ENCODE data around the gene ASB10. TPM values are rescaled to one million over a fixed set of nuclear protein-coding genes. Genes with fewer than 3 reads are reported as not detected.

ASB10 gene
- total RNA-seq, 1 experiment from 2014 or later, result not detected

GRCh38 chr7:151177310-151177709 is 9.7 kb downstream of the ASB10 start:
- H3K27ac Mint-ChIP-seq, result no peak overlapping the region
- no peaks in the 10 kb centered on the region for H3K36me3 Mint-ChIP-seq
- no peak overlapping the region for H3K4me3 Mint-ChIP-seq
- H3K4me1 Mint-ChIP-seq, result peaks cover 10% of the 10 kb centered on the region
- ChIA-PET POLR2A (no interaction called here), CTCF (interaction anchor here (1.6 to 4.2 kb wide), 3 partner anchors 10 to 53 kb away, joined by 6 to 52 read pairs (median 15); partner anchors contain the start of gene GBX1)
- DNase-seq (ENCODE audit: low spot score) (no peak), ATAC-seq (no peak)
- peaks cover 5% of the 10 kb centered on the region for H3K9me3 Mint-ChIP-seq
- peaks cover 56% of the 10 kb centered on the region for H3K27me3 Mint-ChIP-seq (ENCODE audit: low read depth)
- TF ChIP-seq NFYB (CRISPR knock-in tag; conservative IDR thresholded peaks at IDR 0.05; ENCODE audit: low read depth) (no peak), IRF2 (CRISPR knock-in tag; IDR thresholded peaks at IDR 0.05; ENCODE audit: borderline replicate concordance, low read depth) (no peak), AFF4 (CRISPR knock-in tag; IDR thresholded peaks at IDR 0.05; ENCODE audit: borderline replicate concordance) (no peak)
- TF ChIP-seq, protein P1, sequence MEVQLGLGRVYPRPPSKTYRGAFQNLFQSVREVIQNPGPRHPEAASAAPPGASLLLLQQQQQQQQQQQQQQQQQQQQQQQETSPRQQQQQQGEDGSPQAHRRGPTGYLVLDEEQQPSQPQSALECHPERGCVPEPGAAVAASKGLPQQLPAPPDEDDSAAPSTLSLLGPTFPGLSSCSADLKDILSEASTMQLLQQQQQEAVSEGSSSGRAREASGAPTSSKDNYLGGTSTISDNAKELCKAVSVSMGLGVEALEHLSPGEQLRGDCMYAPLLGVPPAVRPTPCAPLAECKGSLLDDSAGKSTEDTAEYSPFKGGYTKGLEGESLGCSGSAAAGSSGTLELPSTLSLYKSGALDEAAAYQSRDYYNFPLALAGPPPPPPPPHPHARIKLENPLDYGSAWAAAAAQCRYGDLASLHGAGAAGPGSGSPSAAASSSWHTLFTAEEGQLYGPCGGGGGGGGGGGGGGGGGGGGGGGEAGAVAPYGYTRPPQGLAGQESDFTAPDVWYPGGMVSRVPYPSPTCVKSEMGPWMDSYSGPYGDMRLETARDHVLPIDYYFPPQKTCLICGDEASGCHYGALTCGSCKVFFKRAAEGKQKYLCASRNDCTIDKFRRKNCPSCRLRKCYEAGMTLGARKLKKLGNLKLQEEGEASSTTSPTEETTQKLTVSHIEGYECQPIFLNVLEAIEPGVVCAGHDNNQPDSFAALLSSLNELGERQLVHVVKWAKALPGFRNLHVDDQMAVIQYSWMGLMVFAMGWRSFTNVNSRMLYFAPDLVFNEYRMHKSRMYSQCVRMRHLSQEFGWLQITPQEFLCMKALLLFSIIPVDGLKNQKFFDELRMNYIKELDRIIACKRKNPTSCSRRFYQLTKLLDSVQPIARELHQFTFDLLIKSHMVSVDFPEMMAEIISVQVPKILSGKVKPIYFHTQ (CRISPR knock-in tag; IDR thresholded peaks at IDR 0.05), result no peak

GRCh38 chr7:151176401-151176800 is 10.6 kb downstream of the ASB10 start:
- Mint-ChIP-seq H3K9me3 (peaks cover 8% of the 10 kb centered on the region), H3K27me3 (ENCODE audit: low read depth) (peaks cover 65% of the 10 kb centered on the region), H3K4me3 (no peak overlapping the region), H3K27ac (no peak overlapping the region), H3K36me3 (no peaks in the 10 kb centered on the region), H3K4me1 (peaks cover 12% of the 10 kb centered on the region)
- no peak for TF ChIP-seq ZNF423 (CRISPR knock-in tag; IDR thresholded peaks at IDR 0.05)
- no peak for TF ChIP-seq USF1 (CRISPR knock-in tag; IDR thresholded peaks at IDR 0.05)
- no peak for TF ChIP-seq FOXP4 (CRISPR knock-in tag; IDR thresholded peaks at IDR 0.05)
- no peak for TF ChIP-seq NFATC4 (CRISPR knock-in tag; IDR thresholded peaks at IDR 0.05)
- no peak for TF ChIP-seq CBFB (CRISPR knock-in tag; IDR thresholded peaks at IDR 0.05; ENCODE audit: low read depth)
- TF ChIP-seq NFYB (CRISPR knock-in tag; conservative IDR thresholded peaks at IDR 0.05; ENCODE audit: low read depth), result no peak
- TF ChIP-seq E2F1 (CRISPR knock-in tag; IDR thresholded peaks at IDR 0.05), result no peak
- TF ChIP-seq, protein P2, sequence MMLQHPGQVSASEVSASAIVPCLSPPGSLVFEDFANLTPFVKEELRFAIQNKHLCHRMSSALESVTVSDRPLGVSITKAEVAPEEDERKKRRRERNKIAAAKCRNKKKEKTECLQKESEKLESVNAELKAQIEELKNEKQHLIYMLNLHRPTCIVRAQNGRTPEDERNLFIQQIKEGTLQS (CRISPR knock-in tag; conservative IDR thresholded peaks at IDR 0.05), result no peak
- no peak for TF ChIP-seq MXD4 (CRISPR knock-in tag; IDR thresholded peaks at IDR 0.05; ENCODE audit: borderline replicate concordance)
- TF ChIP-seq, protein P3, sequence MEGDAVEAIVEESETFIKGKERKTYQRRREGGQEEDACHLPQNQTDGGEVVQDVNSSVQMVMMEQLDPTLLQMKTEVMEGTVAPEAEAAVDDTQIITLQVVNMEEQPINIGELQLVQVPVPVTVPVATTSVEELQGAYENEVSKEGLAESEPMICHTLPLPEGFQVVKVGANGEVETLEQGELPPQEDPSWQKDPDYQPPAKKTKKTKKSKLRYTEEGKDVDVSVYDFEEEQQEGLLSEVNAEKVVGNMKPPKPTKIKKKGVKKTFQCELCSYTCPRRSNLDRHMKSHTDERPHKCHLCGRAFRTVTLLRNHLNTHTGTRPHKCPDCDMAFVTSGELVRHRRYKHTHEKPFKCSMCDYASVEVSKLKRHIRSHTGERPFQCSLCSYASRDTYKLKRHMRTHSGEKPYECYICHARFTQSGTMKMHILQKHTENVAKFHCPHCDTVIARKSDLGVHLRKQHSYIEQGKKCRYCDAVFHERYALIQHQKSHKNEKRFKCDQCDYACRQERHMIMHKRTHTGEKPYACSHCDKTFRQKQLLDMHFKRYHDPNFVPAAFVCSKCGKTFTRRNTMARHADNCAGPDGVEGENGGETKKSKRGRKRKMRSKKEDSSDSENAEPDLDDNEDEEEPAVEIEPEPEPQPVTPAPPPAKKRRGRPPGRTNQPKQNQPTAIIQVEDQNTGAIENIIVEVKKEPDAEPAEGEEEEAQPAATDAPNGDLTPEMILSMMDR (IDR thresholded peaks at IDR 0.05), result no peak
- TF ChIP-seq ELF4 (CRISPR knock-in tag; IDR thresholded peaks at IDR 0.05; ENCODE audit: low read depth), result no peak
- no peak for TF ChIP-seq ZNF232 (CRISPR knock-in tag; IDR thresholded peaks at IDR 0.05)
- ATAC-seq (no peak), DNase-seq (ENCODE audit: low spot score) (no peak)
- ChIA-PET POLR2A (no interaction called here), CTCF (interaction anchor here (0.6 to 4.2 kb wide), 12 partner anchors 9 to 213 kb away, joined by 3 to 52 read pairs (median 6); partner anchors contain the start of genes GBX1 and H2BK1)
